HG02678 (cell line): ENCODE results near the gene CAMK1D.
"Not testable (repeated sequence)": the region's sequence is repeated elsewhere in the genome, so short reads cannot be mapped to it uniquely, and the experiment has no call there.

Experiments used
- ATAC-seq: cut with Tn5 transposase; IDR thresholded peaks from one replicate; pipeline ENCODE4 v1.9.1; 2021; ENCODE audit warnings: mild to moderate bottlenecking, moderate library complexity; ENCODE audit not compliant: unreplicated experiment

Gene CAMK1D

DNA sequence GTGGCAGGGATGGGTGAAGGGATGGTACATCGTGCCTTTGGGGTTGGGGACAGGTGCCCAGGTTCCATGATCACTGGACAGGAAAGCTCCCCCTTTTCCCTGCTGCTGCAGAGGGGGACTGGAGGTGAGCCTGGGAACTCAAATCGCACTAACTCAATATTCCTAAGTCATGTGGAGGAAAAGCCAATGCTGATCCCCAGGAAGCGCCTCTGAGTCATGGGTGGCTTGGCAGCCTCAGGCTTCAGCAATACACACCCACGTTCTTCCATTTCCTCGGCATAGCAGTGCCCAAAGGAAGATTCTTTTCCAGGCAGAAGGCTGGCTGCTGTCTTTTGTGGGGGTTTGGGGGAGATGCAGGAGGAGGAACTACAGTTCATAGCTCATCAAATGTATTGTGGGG lies 486.4 kb downstream of the CAMK1D start:
- no peak for ATAC-seq

DNA sequence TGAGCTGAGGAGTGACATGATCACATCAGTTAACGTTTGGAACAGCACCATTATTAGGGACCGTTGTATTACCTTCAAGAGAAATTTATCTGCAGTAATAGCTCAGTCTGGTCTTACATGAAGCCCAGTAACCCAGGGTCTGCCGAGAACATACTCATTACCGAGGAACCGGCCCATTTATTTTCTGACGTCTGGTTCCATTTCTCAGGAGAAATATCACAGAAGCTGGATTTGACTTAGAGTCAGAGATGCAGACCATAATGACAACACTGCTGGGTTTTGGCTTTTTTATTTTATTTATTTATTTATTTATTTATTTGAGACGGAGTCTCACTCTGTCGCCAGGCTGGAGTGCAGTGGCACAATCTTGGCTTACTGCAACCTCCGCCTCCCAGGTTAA lies 489.0 kb downstream of the CAMK1D start:
- no peak for ATAC-seq

DNA sequence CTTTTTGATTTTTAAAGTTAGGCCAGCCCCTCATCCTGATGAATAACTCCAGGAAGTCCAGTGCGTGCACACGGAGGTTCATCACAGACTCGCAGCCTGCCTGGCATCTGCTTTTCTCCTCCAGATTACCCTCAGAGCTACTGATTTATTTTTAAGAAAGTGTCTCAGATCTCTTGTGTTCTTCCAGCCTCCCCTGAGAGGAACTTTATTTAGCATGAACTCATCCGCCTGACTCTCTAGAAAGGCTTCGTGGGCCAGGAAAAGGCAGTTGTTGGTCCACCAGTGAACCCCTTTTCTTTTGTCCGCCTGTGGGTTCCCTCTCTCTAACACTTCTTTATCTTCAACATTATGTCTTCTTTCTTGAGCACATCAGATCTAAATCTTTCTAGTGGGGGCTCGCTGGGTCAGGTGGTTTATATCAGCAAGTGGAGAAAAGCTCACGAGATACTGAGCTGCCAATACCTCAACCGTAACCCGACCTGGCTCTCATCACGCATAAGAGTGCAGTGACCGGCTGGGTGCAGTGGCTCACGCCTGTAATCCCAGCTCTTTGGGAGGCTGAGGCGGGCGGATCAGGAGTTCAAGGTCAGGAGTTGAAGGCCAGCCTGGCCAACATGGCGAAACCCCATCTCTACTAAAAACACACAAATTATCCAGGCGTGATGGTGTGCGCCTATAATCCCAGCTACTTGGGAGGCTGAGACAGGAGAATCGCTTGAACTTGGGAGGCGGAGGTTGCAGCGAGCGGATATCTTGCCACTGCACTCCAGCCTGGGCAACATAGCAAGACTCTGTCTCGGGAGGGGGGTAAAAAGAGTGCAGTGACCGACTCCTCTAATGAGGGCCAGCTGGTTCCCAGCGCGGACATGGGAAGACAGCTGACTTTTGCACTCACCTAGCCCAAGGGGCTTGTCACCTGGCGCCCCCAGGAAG lies 489.9 kb downstream of the CAMK1D start:
- ATAC-seq: no peak

DNA sequence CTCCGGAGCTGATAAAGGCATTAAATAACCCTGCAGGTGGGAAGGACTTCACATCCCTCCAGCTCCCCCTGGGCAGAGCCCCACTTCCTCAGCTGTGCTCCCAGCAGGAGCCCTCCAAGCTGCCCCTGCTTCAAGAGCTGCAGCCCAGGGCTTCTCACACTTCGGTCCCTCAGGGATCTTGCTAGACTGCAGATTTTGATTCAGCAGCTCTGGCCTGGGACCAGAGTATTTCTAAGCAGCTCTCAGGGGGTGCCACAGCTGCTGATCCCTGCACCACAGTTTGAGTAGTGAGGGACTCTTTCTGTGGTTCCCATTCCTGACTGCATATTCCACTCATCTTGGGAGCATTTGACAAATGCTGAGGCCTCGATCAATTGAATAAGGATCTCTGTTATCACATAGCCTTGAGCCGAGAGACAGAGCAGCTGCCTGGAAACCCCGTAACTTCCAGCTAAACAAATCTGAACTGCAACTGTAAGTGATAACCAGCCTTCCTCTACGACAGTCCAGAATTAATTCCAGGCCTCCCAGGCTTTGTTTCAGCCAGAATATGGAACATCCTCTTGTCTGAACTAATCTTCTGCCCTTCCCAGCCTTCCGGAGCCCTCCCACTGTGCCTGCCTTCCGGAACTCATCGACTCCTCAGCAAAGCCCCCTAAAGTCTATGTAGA lies 490.7 kb downstream of the CAMK1D start:
- ATAC-seq: no peak

DNA sequence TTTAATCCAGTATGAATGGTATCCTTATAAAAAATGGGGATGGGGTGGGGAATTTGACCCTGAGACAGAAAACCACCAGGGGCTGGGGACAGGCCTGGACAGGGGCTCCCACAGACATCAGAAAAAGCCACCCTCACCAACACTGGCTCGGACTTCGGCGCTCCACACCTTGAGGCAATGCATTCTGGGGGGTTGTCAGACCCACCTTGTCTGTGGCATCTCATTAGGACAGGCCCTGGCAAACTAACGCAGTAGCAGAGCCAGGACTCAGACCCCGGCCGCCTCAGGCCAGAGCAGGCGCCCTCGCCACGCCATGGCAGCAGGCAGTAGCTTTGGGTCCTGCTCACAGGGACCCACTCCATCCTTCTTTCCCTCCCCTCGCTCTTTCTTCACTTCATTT lies 492.1 kb downstream of the CAMK1D start:
- ATAC-seq: no peak

DNA sequence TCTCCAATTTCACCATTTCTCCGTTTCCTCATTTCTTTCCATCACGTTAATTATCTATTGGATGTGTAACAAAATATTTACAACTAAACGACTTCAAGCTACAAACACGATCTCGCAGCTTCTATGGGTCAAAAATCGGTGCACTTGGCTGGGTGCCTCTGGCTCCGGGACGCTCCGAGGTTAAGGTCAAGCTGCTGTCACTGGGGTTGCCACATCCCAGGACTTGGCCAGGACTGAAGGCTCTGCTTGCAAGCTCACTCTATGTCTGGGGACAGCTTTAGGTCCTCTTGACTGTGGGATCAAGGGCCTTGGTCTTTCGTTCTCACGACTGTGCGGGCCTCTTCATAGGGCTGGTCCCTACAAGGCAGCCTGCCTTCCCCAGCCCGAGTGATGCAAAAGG lies 492.5 kb downstream of the CAMK1D start:
- ATAC-seq: no peak

DNA sequence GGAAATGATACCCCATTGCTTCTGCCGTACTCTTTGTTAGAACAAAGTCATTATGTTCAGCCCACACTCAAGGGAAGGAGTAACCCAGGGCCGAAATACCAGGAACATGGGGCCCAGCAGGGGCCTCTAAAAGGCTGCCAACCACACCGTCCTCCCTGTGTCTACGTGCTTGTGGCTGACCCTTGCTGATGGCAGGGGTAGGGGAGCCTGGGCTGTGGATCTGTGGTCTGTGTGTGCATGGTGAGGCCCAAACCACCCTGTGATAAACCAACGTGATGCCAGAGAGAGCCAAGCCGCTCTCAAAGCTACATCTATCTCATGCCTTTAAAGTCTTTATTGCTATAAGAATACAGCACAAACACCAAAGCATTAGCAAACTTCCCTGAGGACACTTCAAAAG lies 493.0 kb downstream of the CAMK1D start:
- no peak for ATAC-seq

DNA sequence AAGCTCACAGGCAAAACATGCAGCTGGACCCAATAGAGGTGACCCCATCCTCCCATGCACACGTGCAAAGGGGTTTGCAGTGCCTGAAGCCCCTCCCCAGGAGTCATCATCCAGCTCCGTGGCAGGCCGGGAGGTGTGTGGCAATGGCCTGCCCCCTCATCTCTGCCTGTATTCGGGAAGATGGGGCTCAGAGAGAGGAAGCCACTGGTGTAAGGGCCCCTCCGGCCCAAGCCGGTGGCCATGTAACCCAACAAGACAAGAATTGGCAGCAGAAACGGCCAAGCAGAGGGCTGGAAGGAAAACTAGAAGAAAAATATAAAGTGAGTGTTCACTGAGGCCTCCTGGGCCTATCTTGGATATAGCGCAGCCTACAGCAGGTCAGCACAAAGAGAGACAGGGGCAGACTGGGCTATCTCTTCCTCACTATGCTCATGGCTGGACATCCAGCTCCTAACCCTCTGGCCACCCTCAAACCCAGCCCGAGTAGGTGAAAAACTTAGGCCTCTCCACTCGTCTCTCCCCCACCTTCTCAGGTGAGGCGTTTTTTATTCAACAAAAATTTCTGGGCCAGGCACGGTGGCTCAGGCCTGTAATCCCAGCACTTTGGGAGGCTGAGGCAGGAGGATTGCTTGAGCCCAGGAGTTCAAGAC lies 494.1 kb downstream of the CAMK1D start:
- no peak for ATAC-seq

DNA sequence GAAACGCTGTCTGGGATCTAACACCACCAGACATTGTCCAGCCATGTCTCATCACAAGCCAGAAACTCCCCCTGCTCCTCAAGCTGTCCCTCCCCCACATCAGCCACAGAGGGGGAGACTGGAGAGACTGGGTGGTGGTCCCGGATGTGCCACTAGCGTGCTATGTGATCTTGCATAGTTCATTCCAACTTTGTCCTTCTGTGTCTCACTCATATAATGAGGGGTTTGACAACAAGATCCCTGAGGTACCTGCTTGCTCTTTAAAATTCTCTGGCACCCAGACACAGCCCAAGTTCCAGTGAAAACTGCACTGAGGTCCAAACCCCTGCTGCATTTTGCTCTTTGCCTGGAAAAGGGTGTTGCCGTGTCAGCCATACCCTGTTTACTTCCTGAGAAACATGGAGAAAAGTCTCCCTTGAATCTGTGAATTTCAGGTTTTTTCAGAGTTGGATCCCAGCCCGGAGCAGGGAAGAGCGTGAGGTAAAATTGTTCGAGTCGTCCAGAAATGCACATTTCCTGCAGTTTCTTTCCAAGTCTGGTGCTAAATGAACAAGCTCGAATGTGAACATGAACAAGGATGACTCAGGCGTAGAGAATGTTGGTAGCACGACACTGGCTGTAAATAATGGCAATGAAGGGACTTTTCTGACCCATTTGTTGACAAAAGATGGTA lies 495.6 kb downstream of the CAMK1D start:
- ATAC-seq: no peak

DNA sequence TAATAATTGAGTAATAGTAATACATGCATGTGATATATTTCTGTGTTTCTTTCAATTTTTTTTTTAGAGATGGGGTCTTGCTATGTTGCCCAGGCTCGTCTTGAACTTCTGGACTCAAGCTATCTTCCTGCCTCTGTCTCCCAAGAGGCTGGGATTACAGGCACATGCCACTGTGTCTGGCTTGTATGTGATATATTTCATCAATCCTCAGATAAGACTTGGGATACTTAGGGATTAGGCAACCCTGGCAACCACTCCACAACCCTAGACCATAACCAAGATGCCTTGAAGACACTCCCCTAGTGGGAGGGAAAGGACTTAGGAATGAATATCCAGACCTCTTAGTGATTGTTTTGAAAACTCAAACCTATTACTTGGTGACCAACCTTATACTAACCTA lies 497.4 kb downstream of the CAMK1D start:
- no peak for ATAC-seq

DNA sequence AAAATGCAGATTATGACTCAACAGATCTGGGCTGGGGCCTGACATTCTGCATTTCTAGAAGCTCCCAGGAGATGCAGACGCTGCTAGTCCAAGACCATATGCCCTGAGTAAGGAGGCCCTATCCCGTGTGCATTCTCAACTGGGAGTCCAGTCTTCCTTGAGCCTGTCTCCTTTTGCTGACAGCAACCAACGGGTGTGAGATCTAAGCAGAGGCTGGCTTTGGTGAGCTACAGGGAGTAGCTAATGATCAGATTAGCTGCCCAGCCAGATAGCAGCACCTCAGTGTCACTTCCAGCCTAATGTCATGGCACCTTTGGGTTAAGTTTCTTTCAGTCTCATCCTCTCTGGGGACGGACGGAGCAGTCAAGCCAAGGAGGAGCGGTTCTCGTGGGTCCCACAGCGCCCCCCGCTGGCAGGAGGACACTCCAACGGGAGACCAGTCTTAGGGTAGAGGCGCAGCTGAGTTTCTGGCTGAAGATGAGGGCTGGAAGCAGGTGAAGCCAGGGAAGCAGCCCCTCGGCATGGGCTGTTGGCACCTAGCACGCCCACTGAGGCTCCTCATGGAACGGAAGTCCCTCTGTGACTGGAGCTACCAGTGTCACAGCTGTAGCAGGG lies 498.1 kb downstream of the CAMK1D start:
- no peak for ATAC-seq

DNA sequence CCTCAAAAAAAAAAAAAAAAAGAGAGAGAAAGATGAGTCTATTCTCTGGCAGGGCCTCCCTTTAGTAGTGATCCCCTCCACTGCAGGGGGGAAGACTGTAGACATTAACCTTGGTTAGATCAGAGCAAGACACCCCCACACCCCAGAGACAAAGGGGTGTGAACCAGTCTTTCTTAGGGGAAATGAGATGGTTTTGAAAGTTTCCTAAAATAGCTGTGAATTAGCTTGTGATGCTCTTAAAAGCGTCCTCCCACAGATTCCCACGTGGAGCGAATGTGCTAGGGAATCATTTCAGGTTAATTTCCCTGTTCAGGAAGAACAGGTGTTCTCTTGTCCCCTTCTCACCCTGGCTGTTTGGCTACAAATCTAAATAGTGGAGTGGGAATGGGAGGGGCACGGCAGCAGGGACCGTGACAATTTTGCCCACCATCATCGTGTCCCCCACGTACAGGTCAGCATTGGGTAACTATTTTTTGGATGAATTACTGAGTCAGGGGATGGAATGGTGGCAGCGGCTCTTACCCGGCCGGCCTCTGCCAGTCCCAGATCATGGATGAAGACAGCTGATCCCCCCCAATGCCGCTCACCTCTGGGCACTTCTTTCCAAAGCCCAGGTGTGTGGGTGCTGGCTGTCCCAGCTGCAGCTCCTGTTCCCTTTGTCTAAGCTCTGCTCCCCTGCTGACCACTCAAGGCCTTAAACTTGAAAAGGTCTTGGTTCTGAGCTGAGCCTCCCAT lies 499.3 kb downstream of the CAMK1D start:
- ATAC-seq: no peak

DNA sequence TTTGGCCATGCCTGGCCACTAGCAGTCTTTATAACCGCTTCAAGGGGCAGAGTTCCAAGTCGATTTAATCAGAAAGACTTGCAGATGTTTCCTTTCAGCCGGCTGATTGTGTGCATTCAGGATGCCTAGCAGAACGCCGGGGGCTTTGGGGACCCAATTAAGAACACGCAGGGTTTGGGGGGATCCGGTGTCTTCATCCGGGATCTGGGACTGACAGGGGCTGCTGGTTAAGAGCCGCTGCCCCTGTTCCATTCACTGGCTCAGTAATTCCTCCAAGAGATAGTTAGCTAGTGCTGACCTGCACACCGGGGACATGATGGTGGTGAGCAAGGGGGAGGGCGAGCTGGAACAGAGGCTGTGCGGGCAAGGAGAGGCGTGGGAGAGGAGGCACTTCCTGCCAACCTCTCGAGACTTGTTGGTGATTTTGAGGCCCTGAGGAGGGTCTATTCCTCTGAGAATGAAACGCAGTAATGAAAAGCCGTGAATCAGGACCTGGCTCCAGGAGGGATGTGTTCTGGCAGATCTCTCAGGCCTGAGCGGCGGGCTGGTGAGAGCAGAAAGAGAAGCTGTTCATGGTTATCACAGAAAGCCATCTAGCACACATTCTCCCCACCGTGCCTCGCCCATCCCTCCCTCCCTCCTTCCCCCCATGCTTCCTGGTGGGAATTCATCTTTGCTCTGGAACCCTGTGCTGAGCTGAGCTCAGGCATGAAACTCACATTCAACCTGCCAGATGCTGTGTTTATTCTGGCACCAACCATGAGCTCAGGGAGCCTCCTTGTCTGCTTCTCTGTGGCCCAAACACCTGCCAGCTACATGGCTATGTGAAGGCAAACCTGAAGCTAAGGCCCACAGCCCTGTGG lies 500.2 kb downstream of the CAMK1D start:
- no peak for ATAC-seq

DNA sequence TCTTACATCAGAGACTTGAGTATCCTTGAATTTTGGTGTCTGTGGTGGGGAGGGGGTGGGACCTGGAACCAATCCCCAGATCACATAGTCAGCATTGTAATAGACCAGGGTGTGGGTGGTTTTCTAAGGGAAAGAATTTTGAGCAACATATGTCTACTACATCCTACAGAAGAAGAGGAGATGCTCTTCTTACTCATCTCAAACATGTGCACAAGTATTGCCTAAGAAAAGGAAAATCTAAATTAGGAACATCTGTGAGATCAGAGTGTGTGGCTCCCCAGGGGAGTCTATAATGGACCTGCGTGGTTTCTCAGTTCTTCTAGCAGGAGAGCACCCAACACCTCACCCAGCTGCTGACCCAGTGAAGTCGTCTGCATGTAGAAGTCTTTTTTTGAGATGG lies 503.3 kb downstream of the CAMK1D start:
- no peak for ATAC-seq

DNA sequence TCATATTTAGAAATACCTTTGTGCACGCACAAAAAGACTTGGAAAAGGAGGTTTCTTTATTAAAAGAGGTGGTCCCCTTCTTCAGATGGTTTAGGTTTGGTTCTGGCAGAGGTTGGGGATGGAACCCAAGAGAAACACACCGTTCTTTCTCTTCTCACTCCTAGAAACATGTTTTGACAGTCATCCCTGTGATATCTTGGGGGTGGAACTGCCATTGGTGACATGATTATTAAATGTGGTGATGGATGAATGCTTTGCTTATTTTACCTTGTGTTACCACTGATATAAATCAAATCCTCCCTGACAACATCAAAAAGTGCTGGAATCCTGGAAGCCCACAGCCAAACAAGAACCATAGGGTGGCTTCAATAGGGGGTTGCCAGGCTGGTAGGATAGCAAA lies 505.6 kb downstream of the CAMK1D start:
- ATAC-seq: no peak

DNA sequence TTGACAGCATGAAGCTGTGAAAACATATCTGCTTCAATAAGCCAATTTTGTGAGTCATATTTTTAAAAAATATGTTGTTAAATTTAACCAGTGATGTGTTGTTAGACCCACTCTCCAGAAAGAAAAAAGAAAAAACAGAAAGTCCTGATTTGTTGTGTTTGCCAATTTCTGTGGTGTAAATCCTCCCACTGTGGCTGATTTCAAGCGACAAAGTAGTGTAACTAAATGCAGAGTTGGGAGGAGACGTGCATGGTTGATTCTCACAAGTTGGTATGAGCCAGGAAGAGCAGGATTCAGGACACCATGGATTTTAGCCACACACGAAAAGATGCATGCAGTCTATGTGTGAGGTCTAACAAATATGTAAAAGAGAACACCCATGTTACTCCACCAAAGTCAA lies 513.1 kb downstream of the CAMK1D start:
- no peak for ATAC-seq

DNA sequence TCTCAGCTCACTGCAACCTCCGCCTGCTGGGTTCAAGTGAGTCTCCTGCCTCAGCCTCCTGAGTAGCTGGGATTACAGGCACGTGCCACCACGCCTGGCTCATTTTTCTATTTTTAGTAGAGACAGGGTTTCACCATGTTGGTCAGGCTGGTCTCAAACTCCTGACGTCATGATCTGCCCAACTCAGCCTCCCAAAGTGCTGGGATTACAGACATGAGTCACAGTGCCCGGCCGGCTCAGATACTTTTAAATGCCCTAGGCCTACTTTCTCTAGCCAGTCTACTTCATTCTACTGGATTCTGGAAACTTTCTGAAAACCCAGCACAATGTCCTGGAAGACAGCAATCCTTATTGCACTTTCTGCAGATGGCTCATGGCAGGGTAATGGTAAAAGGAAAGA lies 516.2 kb downstream of the CAMK1D start:
- not testable (repeated sequence) for ATAC-seq

DNA sequence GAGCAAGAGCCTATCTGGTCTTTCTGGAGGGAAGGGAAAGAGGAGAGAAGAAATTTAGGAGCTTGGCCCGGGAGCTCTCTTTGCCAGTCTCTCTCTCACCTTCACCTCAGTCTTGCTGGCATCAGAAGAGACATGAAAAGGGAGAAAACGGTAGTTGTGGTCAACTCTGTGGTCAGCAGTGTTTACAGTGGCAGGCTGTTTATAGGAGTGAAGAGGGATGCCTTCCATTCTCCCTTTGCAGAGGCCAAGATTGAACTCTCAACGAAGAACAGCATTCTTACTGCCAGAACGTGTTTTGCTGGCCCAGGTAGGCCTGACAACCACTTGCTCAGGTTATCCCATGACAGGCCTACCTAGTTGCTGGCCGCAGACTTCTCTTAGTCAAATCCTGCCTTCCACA lies 518.9 kb downstream of the CAMK1D start:
- ATAC-seq: no peak

DNA sequence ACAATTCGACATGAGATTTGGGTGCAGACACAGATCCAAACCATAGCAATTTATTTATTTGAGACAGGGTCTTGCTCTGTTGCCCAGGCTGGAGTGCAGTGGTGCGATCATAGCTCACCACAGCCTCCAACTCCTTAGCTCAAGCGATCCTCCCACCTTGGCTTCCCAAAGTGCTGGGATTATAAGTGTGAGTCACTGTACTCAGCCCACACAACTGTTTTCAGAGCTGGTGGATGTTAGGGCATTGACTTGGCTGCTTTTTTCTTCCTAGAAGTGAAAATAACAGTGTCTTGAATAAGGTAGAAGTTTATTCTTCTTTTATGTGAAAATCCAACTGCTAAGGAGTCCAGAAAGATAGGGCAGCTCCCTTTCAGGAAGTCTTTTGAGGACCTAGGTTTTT lies 520.1 kb downstream of the CAMK1D start:
- no peak for ATAC-seq
